Panc1 (cell line): ENCODE results near the gene RIMKLB. TPM values are rescaled to one million over a fixed set of nuclear protein-coding genes. Genes with fewer than 3 reads are reported as not detected.

ENCODE experiments used
- ATAC-seq: fragments of 200-7000 bp; cut with Tn5 transposase; 2 replicates; pipeline ENCODE4 v1.9.1; 2020; ENCODE audit warnings: mild to moderate bottlenecking, moderate library complexity
- BruUV-seq: library from RNA; stranded (reverse); fragments of 400-500 nt; replicated peaks from 2 replicates; lab custom pipeline; 2021; lab: Mats Ljungman, UMichigan
- CTCF ChIA-PET: fragments of 300-600 bp; sonication (Branson Sonifier 250); formaldehyde crosslinking; loops from one replicate; lab custom pipeline; 2022; ENCODE audit warnings: antibody characterized with exemption; lab: Charles Lee
- POLR2A ChIA-PET: fragments of 300-600 bp; sonication (Branson Sonifier 250); formaldehyde crosslinking; loops from one replicate; lab custom pipeline; 2022; ENCODE audit warnings: antibody characterized with exemption; lab: Charles Lee
- DNase-seq: peaks from one replicate; pipeline ENCODE4 v3.0.0-alpha.2; 2010; ENCODE audit warnings: low read depth, low spot score
- H3K27ac ChIP-seq: 2 replicates; pipeline ENCODE4 v1.5.1; 2011; ENCODE audit warnings: mild to moderate bottlenecking, low read length, inconsistent platforms
- H3K27me3 ChIP-seq: fragments of 200-500 bp; sonication (Bioruptor generic); 2 replicates; pipeline ENCODE4 v1.6.0; 2014; ENCODE audit warnings: low read length, inconsistent platforms; ENCODE audit not compliant: control insufficient read depth, insufficient read depth
- H3K36me3 ChIP-seq: fragments of 200-500 bp; sonication (Bioruptor generic); 2 replicates; pipeline ENCODE4 v1.5.1; 2014; ENCODE audit warnings: inconsistent platforms, mild to moderate bottlenecking, low read length, moderate library complexity; ENCODE audit not compliant: control insufficient read depth, insufficient read depth
- H3K4me1 ChIP-seq: 2 replicates; pipeline ENCODE4 v1.5.1; 2011; ENCODE audit warnings: inconsistent platforms, mild to moderate bottlenecking, low read length, moderate library complexity; ENCODE audit not compliant: control insufficient read depth, insufficient read depth
- H3K4me3 ChIP-seq, 2 experiments: 2 replicates each; pipeline ENCODE4 v1.5.1; 2011 to 2012; ENCODE audit warnings: low read depth in 2 of 2, low read length in 2 of 2, mild to moderate bottlenecking in 2 of 2, inconsistent platforms in 1 of 2, moderate library complexity in 1 of 2
- H3K9me3 ChIP-seq: fragments of 200-500 bp; sonication (Bioruptor generic); 2 replicates; pipeline ENCODE4 v1.5.1; 2014; ENCODE audit warnings: low read depth, mild to moderate bottlenecking, inconsistent platforms, low read length, moderate library complexity; ENCODE audit not compliant: control insufficient read depth, insufficient read depth
- CTCF ChIP-seq: fragments of 450-650 bp; IDR thresholded peaks from 2 replicates; pipeline ENCODE4 v1.5.1; 2017; ENCODE audit warnings: mild to moderate bottlenecking
- POLR2AphosphoS5 ChIP-seq: IDR thresholded peaks from 2 replicates; pipeline ENCODE4 v1.6.1; 2012; ENCODE audit warnings: mild to moderate bottlenecking, low read depth, low read length, moderate library complexity
- REST ChIP-seq, 2 experiments: IDR thresholded peaks; 2 replicates each; pipeline ENCODE4 v1.6.1; 2011 to 2012; ENCODE audit warnings: low read depth in 2 of 2, control low read depth in 1 of 2, low read length in 1 of 2, mild to moderate bottlenecking in 1 of 2, moderate library complexity in 1 of 2; ENCODE audit not compliant: insufficient read depth in 1 of 2
- SIN3A ChIP-seq: IDR thresholded peaks from 2 replicates; pipeline ENCODE4 v1.6.1; 2012; ENCODE audit warnings: low read depth, mild to moderate bottlenecking, low read length, moderate library complexity, borderline replicate concordance; ENCODE audit not compliant: insufficient read depth
- TCF7L2 ChIP-seq: IDR thresholded peaks from 2 replicates; pipeline ENCODE4 v1.6.1; 2011; ENCODE audit warnings: mild to moderate bottlenecking, low read depth, low read length, inconsistent platforms
- in situ Hi-C: cut with HindIII; loops from 2 replicates; pipeline ENCODE4 v1.10.0; 2016; ENCODE audit warnings: low sequenced_read_pairs, low pct_unique_long_range_greater_than_20kb
- intact Hi-C: fragments of 100-400 bp; cut with micrococcal nuclease; formaldehyde crosslinking; loops from one replicate; pipeline ENCODE4 v1.10.0; 2022; ENCODE audit not compliant: unreplicated experiment
- total RNA-seq: library from RNA; stranded (reverse); gene quantifications from one replicate; pipeline ENCODE4 v1.2.1, GENCODE V29; 2021; ENCODE audit not compliant: unreplicated experiment

Gene RIMKLB
- total RNA-seq, 1 experiment from 2014 or later, result 17.1 TPM

- Histone ChIP-seq H3K27ac (no peak overlapping the region), H3K27me3 (no peaks in the 10 kb centered on the region), H3K36me3 (peaks cover 2% of the 10 kb centered on the region), H3K4me1 (no peaks in the 10 kb centered on the region), H3K9me3 (no peaks in the 10 kb centered on the region), H3K4me3 (no peak overlapping the region)
- ChIA-PET POLR2A (no interaction called here), CTCF (no interaction called here)
- BruUV-seq, result no TSS peak
- DNase-seq, result no peak
- intact Hi-C loops (no loop called here), in situ Hi-C loops (no loop called here)
- ATAC-seq, result no peak
- no peak for TF ChIP-seq REST (IDR thresholded peaks at IDR 0.05; ENCODE audit: insufficient read depth in 1 of 2, low read depth in 2 of 2, low read length in 1 of 2)
- TF ChIP-seq POLR2AphosphoS5, result no peak
- no peak for TF ChIP-seq CTCF
Observed at GRCh38 chr12:8773461-8773860, 75.7 kb downstream of the RIMKLB start.

- ChIA-PET POLR2A (no interaction called here), CTCF (interaction anchor here (0.6 kb wide), 1 partner anchor 41 kb away, joined by 5 read pairs; no protein-coding TSS in a partner anchor)
- H3K27me3 ChIP-seq, result no peaks in the 10 kb centered on the region
- no TSS peak for BruUV-seq
- in situ Hi-C loops, result no loop called here
- H3K36me3 ChIP-seq, result no peaks in the 10 kb centered on the region; the same call in none of the 2 replicates
- H3K27ac ChIP-seq, result no peak overlapping the region
- H3K4me1 ChIP-seq, result no peaks in the 10 kb centered on the region
- intact Hi-C loops, result no loop called here
- H3K9me3 ChIP-seq, result no peaks in the 10 kb centered on the region
- ATAC-seq (no peak), DNase-seq (no peak)
- no peak overlapping the region for H3K4me3 ChIP-seq
- TF ChIP-seq TCF7L2 (no peak), SIN3A (no peak), CTCF (no peak), POLR2AphosphoS5 (no peak), REST (IDR thresholded peaks at IDR 0.05; ENCODE audit: insufficient read depth in 1 of 2, low read depth in 2 of 2, low read length in 1 of 2) (no peak)
Observed at GRCh38 chr12:8779281-8779680, 81.5 kb downstream of the RIMKLB start.
